Testis (tissue), 3 donors: ENCODE measurements around the gene RPS23. TPM values are rescaled to one million over a fixed set of nuclear protein-coding genes. Genes with fewer than 3 reads are reported as not detected.

ENCODE experiments used
- DNase-seq: peaks from one replicate; pipeline ENCODE4 v3.0.0-alpha.2; 2019
- H3K27ac ChIP-seq, 2 donors: fragments of 200-600 bp; sonication (generic); one replicate each; pipeline ENCODE4 v1.5.1; 2019
- H3K27me3 ChIP-seq: fragments of 200-600 bp; sonication (generic); one replicate; pipeline ENCODE4 v1.5.1; 2019
- H3K36me3 ChIP-seq: fragments of 200-600 bp; sonication (generic); one replicate; pipeline ENCODE4 v1.5.1; 2017; ENCODE audit warnings: low read depth; ENCODE audit errors: missing control alignments
- H3K4me1 ChIP-seq: fragments of 200-600 bp; sonication (generic); one replicate; pipeline ENCODE4 v1.5.1; 2019
- H3K4me3 ChIP-seq, 2 donors: fragments of 200-600 bp; sonication (generic); one replicate each; pipeline ENCODE4 v1.5.1; 2017 to 2019
- H3K9me3 ChIP-seq: fragments of 200-600 bp; sonication (generic); one replicate; pipeline ENCODE4 v1.5.1; 2017
- POLR2A ChIP-seq: fragments of 450-650 bp; IDR thresholded peaks from one replicate; pipeline ENCODE4 v1.6.1; 2017; ENCODE audit warnings: antibody characterized with exemption, mild to moderate bottlenecking, moderate library complexity
- WGBS, 2 donors: methylation state at CpG; one replicate each; pipeline ENCODE4 v1.1.5; 2018; 5-methylcytosine and 5-hydroxymethylcytosine counted together
- intact Hi-C: fragments of 100-400 bp; cut with DNase I; formaldehyde crosslinking; loops from one replicate; pipeline ENCODE4 v1.15.1; 2023; ENCODE audit warnings: low total_unique reads
- polyA plus RNA-seq: library from polyadenylated mRNA; stranded (reverse); fragments of 350-450 nt; fragmentation: Illumina TruSeq; extraction: RNeasy Lipid Tissue Mini Kit (QIAGEN cat#74804); gene quantifications from one replicate; pipeline ENCODE4 v1.2.3, GENCODE V29; 2014; ENCODE audit warnings: low read depth, low replicate concordance; ENCODE audit not compliant: insufficient read depth
- total RNA-seq, 2 donors: library from RNA; depleted of rRNA; stranded (reverse); fragments of >200 nt; gene quantifications; one replicate each; pipeline ENCODE4 v1.2.3, GENCODE V29; 2016
- TF ChIP-seq, protein P1 (sequence below), 3 experiments: fragments of 450-650 bp in 2 of 3; fragments of 200-600 bp in 1 of 3; sonication (generic) in 1 of 3; IDR thresholded peaks; one replicate each; pipeline ENCODE4 v1.5.1; 2016 to 2019; ENCODE audit warnings: antibody characterized with exemption in 3 of 3, mild to moderate bottlenecking in 2 of 3, moderate library complexity in 1 of 3

RPS23 gene
- total and polyA plus RNA-seq, 3 donors from 2014 or later, result 777 to 1,262 (median 1,231) TPM

DNA sequence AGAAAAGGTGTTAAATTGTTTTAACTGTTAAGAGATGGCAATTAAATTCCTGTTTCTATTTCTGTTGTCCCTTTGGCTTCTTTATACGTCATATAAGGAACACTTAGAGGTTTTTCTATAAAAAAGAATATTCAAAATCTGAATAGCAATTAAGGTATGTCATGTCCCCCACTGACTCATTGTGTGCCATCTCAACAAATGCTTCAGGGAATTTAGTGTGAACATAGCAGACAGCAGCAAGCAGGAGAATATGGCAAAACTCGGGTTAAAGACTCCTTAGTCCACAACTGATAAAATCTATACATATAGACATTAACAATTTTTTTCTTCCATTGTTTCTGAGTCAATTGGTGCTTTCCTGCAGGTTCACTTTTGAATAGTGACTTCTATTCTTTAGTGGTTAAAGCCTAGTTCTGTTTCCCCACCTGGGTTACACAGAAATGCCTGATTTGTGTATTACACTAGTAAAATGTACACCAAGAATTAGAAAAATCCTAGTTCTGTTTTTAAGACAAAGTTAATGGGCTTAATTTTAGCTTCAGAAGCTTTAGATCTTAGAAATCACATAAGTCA lies 17.9 kb upstream of the RPS23 start:
- no peaks in the 10 kb centered on the region for H3K27me3 ChIP-seq
- no peaks in the 10 kb centered on the region for H3K36me3 ChIP-seq
- intact Hi-C loops, result no loop called here
- no peak overlapping the region for H3K27ac ChIP-seq
- 86 to 91% methylated on average over 2 of the region's 2 CpGs for WGBS, 2 donors
- no peak overlapping the region for H3K4me3 ChIP-seq
- no peaks in the 10 kb centered on the region for H3K4me1 ChIP-seq
- no peak for DNase-seq
- TF ChIP-seq, protein P1, sequence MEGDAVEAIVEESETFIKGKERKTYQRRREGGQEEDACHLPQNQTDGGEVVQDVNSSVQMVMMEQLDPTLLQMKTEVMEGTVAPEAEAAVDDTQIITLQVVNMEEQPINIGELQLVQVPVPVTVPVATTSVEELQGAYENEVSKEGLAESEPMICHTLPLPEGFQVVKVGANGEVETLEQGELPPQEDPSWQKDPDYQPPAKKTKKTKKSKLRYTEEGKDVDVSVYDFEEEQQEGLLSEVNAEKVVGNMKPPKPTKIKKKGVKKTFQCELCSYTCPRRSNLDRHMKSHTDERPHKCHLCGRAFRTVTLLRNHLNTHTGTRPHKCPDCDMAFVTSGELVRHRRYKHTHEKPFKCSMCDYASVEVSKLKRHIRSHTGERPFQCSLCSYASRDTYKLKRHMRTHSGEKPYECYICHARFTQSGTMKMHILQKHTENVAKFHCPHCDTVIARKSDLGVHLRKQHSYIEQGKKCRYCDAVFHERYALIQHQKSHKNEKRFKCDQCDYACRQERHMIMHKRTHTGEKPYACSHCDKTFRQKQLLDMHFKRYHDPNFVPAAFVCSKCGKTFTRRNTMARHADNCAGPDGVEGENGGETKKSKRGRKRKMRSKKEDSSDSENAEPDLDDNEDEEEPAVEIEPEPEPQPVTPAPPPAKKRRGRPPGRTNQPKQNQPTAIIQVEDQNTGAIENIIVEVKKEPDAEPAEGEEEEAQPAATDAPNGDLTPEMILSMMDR (IDR thresholded peaks at IDR 0.05), result no peak
- no peak for TF ChIP-seq POLR2A
- no peaks in the 10 kb centered on the region for H3K9me3 ChIP-seq

DNA sequence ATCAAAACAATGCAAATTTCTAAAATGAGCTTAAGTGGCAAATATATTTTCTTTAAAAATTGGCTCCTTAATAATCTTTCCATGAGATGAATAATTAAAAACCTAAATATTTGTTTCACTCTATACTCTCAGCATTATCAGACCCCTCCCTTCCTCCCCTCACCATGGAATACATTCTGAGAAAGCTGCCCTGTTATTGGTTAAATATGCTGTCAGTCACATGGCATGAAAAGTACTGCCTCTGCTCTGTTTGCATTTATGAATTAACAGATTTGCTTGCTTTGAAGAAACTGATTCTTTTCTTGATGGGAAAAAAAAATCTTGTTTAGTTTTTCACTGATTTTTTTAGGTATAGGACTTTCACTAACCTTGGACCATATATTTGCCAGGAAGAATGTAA lies 17.0 kb upstream of the RPS23 start:
- TF ChIP-seq, protein P1 (IDR thresholded peaks at IDR 0.05), result no peak
- no peak for TF ChIP-seq POLR2A
- no peaks in the 10 kb centered on the region for H3K27me3 ChIP-seq
- no peak for DNase-seq
- no peak overlapping the region for H3K4me3 ChIP-seq
- H3K36me3 ChIP-seq, result no peaks in the 10 kb centered on the region
- H3K4me1 ChIP-seq, result no peaks in the 10 kb centered on the region
- intact Hi-C loops, result no loop called here
- H3K27ac ChIP-seq, result no peak overlapping the region
- H3K9me3 ChIP-seq, result no peaks in the 10 kb centered on the region

DNA sequence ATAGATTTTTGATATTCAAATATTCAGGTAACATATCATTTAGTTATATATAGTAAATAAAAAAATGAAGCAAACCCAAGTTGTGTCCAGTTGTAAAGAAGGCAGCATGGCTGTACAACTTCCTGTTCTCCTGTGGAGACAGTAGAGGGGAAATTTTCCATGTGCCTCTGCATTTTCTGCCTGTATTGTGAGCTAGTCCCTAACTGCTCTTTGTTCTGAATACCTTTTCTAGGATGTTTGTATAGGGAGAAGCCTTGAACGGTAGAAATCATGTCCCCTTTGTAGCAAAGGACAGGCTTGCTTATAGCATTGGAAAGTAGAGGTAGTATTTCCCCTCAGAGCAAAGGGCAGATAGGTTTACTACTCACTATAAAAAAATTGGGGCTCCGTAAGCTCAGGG lies 13.3 kb upstream of the RPS23 start:
- TF ChIP-seq, protein P1 (IDR thresholded peaks at IDR 0.05), result no peak
- no peak for TF ChIP-seq POLR2A
- intact Hi-C loops, result no loop called here
- Histone ChIP-seq H3K36me3 (no peaks in the 10 kb centered on the region), H3K9me3 (no peaks in the 10 kb centered on the region), H3K4me3 (no peak overlapping the region), H3K4me1 (no peaks in the 10 kb centered on the region), H3K27ac (no peak overlapping the region), H3K27me3 (no peaks in the 10 kb centered on the region)
- 71 to 92% methylated on average over 2 of the region's 2 CpGs for WGBS, 2 donors
- no peak for DNase-seq

DNA sequence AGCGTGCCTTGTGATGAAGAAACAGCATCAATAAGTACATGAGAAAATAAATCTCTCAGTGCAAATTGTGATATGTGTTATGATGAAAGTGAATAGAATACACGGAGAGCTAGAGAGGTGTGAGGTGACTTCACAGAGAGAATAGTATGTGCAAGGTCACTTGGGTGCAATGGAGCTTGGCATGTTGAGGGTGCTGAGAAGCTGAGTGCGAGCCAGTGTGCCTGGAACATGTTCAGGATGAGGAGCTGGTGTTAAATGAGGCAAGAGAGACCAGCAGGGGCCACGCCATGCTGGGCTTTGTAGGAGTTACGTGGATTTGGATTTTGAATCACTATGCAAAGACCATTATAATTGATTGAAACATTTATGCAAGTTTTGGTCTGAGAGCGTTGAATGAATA lies 12.8 kb upstream of the RPS23 start:
- H3K9me3 ChIP-seq, result no peaks in the 10 kb centered on the region
- H3K4me3 ChIP-seq, result no peak overlapping the region
- DNase-seq, result no peak
- intact Hi-C loops, result no loop called here
- no peaks in the 10 kb centered on the region for H3K27me3 ChIP-seq
- no peaks in the 10 kb centered on the region for H3K4me1 ChIP-seq
- 89 to 98% methylated on average over 6 of the region's 6 CpGs for WGBS, 2 donors
- TF ChIP-seq, protein P1 (IDR thresholded peaks at IDR 0.05), result no peak
- TF ChIP-seq POLR2A, result no peak
- H3K27ac ChIP-seq, result no peak overlapping the region
- H3K36me3 ChIP-seq, result no peaks in the 10 kb centered on the region

DNA sequence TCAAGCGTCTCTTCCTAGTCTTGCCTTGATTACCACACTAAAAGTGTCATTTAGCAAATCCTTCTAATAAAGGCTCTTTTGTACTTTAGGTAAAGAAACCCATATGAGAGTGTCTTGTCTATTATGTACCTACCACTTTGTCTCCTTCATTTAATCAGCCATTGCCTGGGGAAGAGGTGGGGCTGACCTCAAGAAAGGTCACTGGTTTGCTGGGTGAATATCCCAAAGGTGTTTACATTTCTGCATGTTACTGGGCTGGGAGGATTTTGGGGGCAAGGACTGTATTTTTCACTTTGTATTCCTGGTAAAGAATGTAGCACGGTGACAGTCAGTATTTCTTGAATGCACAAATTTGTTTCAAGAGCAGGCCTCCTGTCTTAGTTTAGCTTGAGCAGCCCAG lies 11.9 kb upstream of the RPS23 start:
- Histone ChIP-seq H3K27me3 (no peaks in the 10 kb centered on the region), H3K27ac (no peak overlapping the region), H3K4me3 (no peak overlapping the region), H3K9me3 (no peaks in the 10 kb centered on the region), H3K36me3 (no peaks in the 10 kb centered on the region), H3K4me1 (no peaks in the 10 kb centered on the region)
- 86 to 87% methylated on average over 2 of the region's 2 CpGs for WGBS, 2 donors
- TF ChIP-seq POLR2A, result no peak
- TF ChIP-seq, protein P1 (IDR thresholded peaks at IDR 0.05), result no peak
- DNase-seq, result no peak
- intact Hi-C loops, result no loop called here
